AG09309 (cell line): ENCODE measurements around the gene FUT3.
"Not testable (repeated sequence)": the region's sequence is repeated elsewhere in the genome, so short reads cannot be mapped to it uniquely, and the experiment has no call there.

ENCODE experiments used
- DNase-seq: peaks from one replicate; pipeline ENCODE4 v3.0.0-alpha.2; 2010; ENCODE audit warnings: low read depth
- H3K4me3 ChIP-seq: 2 replicates; pipeline ENCODE4 v1.5.1; 2011; ENCODE audit warnings: mild to moderate bottlenecking, low read depth, low read length, moderate library complexity; ENCODE audit not compliant: control insufficient read depth
- TF ChIP-seq, protein P1 (sequence below): IDR thresholded peaks from 2 replicates; pipeline ENCODE4 v1.5.1; 2011; ENCODE audit warnings: mild to moderate bottlenecking, low read depth, low read length, inconsistent platforms; ENCODE audit not compliant: insufficient read depth, control insufficient read depth; ENCODE audit errors: missing control alignments

Gene FUT3

DNA sequence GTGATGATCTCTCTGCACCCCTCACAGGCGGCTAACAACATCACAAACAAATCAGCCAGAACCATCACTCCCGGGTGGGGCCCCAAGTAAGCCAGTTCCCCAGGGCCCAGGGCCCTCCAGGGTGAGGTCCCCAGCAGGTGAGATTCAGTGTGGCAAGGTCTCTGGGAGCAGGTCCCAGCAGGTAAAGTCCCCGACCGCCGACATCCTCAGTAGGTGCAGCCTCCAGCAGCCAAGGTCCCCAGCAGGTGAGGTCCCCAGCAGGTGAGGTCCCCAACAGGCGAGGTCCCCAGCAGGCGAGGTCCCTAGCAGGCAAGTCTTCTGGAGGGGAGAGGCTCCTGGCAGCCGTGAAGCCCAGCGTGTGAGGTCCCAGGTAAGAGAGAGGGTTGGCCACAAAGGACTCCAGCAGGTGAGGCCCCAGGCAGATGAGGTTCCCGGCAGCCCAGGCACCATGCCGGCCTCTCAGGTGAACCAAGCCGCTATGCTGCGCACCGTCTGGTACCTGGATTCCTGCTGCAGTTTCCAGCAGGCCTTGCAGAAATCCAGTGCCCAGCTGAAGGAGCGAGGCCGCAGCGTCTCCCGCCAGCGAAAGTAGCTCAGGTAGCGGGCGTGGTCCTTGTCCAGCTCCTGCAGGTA, 7.8 kb downstream of the FUT3 start:
- no peak for DNase-seq
- TF ChIP-seq, protein P1, sequence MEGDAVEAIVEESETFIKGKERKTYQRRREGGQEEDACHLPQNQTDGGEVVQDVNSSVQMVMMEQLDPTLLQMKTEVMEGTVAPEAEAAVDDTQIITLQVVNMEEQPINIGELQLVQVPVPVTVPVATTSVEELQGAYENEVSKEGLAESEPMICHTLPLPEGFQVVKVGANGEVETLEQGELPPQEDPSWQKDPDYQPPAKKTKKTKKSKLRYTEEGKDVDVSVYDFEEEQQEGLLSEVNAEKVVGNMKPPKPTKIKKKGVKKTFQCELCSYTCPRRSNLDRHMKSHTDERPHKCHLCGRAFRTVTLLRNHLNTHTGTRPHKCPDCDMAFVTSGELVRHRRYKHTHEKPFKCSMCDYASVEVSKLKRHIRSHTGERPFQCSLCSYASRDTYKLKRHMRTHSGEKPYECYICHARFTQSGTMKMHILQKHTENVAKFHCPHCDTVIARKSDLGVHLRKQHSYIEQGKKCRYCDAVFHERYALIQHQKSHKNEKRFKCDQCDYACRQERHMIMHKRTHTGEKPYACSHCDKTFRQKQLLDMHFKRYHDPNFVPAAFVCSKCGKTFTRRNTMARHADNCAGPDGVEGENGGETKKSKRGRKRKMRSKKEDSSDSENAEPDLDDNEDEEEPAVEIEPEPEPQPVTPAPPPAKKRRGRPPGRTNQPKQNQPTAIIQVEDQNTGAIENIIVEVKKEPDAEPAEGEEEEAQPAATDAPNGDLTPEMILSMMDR: no peak

DNA sequence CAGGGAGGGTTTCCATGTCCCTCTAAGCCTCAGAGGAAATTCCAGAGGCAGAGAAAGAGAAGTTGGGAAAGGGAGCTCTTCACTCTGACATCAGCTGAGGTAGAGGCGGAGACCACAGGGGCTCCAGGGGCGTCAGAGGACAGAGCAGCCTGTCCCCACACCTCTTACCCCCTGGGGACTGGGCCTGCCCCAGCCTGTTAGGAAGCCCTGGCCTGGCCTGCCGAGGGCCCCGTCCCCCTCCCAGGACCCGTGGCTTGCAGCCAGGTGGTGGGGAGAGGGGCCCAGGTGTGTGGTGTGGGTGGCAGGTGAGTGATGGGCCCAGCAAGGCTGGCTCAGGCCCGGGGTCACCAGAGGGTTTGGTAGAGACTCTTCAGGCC, 9.5 kb downstream of the FUT3 start:
- H3K4me3 ChIP-seq, DNase-seq: not testable (repeated sequence)

More for the DNA sequence above, 7.8 kb downstream of the FUT3 start:
- H3K4me3 ChIP-seq: no peak overlapping the region

DNA sequence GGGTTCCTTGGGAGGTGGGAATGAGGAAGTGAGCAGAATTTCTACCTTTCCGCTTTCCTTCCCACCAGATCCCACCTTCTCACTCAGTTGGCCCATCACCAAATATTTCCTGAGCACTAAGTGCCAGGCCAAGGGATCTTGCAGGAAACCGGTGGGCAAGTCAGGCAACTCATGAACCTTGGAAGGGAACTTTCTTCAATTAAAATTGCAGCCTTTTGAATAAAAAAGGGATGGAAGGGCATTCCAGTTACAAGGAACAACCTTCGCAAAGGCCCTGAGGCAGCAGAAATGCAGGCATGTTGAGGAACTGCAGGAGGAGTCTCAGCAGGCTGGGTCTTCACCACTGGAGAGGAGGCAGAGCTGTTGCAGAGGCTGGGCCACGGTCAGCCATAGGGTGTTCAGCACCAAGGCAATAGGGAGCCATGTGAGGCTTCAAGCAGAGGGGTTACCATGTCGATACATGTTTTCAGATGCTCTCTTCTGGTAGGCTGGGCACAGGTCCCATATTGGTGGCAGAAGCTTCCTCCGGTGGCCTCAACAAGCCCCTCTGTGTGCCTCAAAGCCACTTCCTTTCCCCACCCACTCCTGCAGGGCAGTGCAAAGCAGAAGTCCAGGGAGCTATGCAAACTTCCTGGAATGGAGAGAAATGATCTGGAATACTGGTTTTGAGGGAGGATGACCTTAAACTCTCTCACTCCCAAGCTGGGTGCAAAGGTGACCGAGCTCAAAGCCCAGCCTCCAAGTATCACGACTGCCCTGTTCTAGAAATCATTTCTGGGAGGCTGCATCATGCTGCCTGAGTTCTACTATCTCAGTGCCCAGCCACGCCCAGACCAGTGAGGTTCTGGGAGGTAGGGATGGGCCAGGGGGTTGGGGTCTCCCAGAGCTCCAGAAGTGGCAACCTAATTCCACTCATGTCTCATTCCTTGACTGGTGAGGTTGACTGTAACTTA, 11.9 kb downstream of the FUT3 start, which contains the start of gene FUT6:
FUT6 (minus strand) TSS at position 638 of the 953 bp plus-strand sequence. CDS start 7,135 bp downstream, outside the sequence.
- no peak within 1 kb of the TSS for H3K4me3 ChIP-seq
- DNase-seq: no peak
- TF ChIP-seq, protein P1: no peak

DNA sequence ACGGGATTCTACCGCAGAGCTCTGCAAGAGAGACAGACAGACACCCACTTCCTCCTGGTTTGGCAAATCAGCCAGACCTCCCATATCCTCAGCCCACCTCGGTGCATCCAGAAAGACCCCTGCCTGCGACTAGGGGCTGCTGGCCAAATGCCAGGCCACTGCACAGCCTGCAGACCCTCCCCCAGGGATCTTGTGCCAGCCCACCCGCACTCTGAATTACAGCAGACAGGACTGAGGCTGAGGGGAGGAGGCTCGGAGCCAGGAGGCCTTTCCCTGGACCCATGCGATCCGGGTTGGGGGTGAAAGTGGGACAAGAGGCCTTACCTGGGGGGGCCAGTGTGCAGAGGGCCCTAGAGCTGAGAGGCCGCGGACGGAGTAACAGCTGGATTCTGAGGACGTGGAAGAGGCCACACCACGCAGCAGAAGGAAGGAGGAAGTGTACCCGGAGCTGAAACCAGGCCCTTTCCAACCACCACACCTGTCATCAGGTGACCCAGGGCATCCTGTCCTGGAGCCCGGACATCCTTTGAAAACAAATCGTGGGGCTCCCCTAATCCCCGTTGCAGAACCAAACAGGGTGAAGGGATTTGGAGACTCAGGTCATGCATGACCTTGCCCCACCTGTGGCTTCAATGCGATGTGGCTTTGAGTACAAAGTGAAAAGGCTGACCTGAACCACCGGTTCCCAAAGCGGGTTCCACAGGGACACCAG, 12.7 kb downstream of the FUT3 start:
- no peak overlapping the region for H3K4me3 ChIP-seq
- TF ChIP-seq, protein P1: no peak
- no peak for DNase-seq

DNA sequence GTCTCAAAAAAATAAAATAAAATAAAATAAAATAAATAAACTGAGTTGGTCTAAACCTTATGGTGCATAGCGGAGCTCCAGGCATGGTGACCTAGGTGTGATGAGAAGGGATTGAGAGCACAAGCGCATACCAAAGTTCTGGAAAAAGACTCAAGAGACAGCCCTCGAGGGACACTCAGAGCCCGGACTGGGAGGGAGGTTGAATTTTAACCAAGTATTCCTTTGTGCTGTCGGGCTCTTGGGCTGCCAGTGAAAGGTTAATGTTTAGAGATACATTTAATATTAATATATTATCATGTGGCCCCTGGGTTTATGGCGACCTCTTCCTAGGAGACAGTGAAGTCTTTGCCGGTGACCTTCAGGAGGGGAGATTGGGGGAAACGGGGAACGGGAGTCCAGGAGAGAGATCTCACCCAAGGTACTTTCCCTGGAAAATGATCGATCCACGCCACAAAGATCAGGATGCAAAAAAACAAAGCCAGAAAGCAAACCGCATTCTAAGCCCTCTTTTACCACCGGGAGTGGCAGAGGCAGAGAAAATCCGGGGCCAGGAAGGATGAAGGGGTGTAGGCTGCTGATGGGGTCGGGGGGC, 13.4 kb downstream of the FUT3 start:
- no peak for DNase-seq
- TF ChIP-seq, protein P1: no peak
- no peak overlapping the region for H3K4me3 ChIP-seq

DNA sequence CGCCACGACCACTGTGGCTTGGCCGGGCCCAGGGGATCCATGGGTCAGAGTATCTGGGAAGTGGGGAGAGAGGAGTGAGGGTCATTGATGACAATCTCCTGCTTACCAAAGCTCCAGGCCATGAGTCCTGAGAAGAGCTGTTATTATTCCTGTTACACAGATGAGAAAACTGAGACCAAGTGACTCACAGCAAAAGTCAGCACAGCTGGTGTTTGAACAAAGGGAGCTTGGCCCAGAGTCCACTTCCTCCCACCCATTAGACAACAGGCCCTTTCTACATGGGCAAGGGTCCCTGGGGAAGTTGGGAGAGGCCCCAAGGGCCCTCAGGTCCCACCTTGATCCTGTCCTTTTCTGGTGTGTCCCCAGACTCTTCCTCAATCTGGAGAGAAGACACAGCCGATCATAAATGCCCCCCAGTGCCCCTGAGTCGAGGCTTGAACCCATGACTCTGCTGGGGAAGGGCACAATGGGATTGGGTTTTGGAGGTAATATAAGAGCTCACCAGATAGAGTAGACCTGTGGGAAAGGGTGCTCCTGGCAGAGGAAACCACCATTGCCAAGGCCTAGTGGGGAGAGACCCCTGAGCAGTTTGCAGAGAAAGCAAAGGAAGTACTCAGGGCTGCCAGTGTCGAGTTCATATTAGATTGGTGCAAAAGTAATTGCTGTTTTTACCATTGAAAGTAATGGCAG, 18.6 kb downstream of the FUT3 start:
- H3K4me3 ChIP-seq: no peak overlapping the region
- TF ChIP-seq, protein P1: no peak
- DNase-seq: no peak
